Measurements from ENCODE around the gene APOF.

DNA sequence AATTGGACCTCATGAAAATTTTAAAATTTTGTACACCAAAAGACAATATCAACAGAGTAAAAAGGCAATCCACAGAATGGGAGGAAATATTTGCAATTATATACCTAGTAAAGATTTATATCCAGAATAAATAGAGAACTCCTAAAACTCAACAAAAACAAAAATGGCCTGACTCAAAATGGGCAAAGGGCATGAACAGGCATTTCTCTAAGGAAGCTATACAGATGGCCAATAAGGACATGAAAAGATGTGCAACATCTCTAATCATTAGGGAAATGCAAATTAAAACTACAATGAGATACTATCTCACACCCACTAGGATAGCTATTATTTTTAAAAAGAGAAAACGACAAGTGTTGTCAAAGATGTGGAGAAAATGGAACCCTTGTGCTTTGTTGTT is 10.9 kb upstream of the APOF start:
- no peak for TF ChIP-seq POLR2A (IDR thresholded peaks at IDR 0.05; ENCODE audit: borderline replicate concordance, extremely low read depth, insufficient read depth, insufficient read length)
- TF ChIP-seq, protein P1, sequence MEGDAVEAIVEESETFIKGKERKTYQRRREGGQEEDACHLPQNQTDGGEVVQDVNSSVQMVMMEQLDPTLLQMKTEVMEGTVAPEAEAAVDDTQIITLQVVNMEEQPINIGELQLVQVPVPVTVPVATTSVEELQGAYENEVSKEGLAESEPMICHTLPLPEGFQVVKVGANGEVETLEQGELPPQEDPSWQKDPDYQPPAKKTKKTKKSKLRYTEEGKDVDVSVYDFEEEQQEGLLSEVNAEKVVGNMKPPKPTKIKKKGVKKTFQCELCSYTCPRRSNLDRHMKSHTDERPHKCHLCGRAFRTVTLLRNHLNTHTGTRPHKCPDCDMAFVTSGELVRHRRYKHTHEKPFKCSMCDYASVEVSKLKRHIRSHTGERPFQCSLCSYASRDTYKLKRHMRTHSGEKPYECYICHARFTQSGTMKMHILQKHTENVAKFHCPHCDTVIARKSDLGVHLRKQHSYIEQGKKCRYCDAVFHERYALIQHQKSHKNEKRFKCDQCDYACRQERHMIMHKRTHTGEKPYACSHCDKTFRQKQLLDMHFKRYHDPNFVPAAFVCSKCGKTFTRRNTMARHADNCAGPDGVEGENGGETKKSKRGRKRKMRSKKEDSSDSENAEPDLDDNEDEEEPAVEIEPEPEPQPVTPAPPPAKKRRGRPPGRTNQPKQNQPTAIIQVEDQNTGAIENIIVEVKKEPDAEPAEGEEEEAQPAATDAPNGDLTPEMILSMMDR (IDR thresholded peaks at IDR 0.05 in 2 of 3, conservative IDR thresholded peaks at IDR 0.05 in 1 of 3; ENCODE audit: borderline replicate concordance in 1 of 3, insufficient read depth in 1 of 3, low read depth in 2 of 3, low read length in 2 of 3), result no peak
- TF ChIP-seq RAD21 (IDR thresholded peaks at IDR 0.05; ENCODE audit: low read depth), result no peak
- no peak for TF ChIP-seq EZH2phosphoT487 (IDR thresholded peaks at IDR 0.05; ENCODE audit: borderline replicate concordance)
- no peak for TF ChIP-seq SP1 (IDR thresholded peaks at IDR 0.05; ENCODE audit: low read depth)
- no peak for TF ChIP-seq EZH2 (IDR thresholded peaks at IDR 0.05)
- TF ChIP-seq POLR2AphosphoS5 (IDR thresholded peaks at IDR 0.05; ENCODE audit: low read depth, low read length), result no peak
- no peak for TF ChIP-seq TCF7L2 (IDR thresholded peaks at IDR 0.05; ENCODE audit: borderline replicate concordance, extremely low read depth, insufficient read depth, insufficient read length)
- no peak for TF ChIP-seq CEBPB (IDR thresholded peaks at IDR 0.05; ENCODE audit: low read depth)
- TF ChIP-seq, protein P2, sequence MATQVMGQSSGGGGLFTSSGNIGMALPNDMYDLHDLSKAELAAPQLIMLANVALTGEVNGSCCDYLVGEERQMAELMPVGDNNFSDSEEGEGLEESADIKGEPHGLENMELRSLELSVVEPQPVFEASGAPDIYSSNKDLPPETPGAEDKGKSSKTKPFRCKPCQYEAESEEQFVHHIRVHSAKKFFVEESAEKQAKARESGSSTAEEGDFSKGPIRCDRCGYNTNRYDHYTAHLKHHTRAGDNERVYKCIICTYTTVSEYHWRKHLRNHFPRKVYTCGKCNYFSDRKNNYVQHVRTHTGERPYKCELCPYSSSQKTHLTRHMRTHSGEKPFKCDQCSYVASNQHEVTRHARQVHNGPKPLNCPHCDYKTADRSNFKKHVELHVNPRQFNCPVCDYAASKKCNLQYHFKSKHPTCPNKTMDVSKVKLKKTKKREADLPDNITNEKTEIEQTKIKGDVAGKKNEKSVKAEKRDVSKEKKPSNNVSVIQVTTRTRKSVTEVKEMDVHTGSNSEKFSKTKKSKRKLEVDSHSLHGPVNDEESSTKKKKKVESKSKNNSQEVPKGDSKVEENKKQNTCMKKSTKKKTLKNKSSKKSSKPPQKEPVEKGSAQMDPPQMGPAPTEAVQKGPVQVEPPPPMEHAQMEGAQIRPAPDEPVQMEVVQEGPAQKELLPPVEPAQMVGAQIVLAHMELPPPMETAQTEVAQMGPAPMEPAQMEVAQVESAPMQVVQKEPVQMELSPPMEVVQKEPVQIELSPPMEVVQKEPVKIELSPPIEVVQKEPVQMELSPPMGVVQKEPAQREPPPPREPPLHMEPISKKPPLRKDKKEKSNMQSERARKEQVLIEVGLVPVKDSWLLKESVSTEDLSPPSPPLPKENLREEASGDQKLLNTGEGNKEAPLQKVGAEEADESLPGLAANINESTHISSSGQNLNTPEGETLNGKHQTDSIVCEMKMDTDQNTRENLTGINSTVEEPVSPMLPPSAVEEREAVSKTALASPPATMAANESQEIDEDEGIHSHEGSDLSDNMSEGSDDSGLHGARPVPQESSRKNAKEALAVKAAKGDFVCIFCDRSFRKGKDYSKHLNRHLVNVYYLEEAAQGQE (IDR thresholded peaks at IDR 0.05; ENCODE audit: low read depth), result no peak
- TF ChIP-seq ZFX (IDR thresholded peaks at IDR 0.05), result no peak
- TF ChIP-seq SRF (IDR thresholded peaks at IDR 0.05; ENCODE audit: low read depth), result no peak
- TF ChIP-seq, protein P3, sequence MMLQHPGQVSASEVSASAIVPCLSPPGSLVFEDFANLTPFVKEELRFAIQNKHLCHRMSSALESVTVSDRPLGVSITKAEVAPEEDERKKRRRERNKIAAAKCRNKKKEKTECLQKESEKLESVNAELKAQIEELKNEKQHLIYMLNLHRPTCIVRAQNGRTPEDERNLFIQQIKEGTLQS (IDR thresholded peaks at IDR 0.05), result no peak
- TF ChIP-seq, protein P4, sequence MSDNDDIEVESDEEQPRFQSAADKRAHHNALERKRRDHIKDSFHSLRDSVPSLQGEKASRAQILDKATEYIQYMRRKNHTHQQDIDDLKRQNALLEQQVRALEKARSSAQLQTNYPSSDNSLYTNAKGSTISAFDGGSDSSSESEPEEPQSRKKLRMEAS (IDR thresholded peaks at IDR 0.05), result no peak
